MM.1S (cell line): Measurements from ENCODE around the gene POLD1.

ENCODE experiments used
- CTCF ChIP-seq: fragments of 300-600 bp; sonication (generic); IDR thresholded peaks from 2 replicates; pipeline ENCODE4 v1.5.1; 2016; ENCODE audit warnings: antibody characterized with exemption, low read length, mixed read lengths
- EZH2 ChIP-seq: fragments of 300-600 bp; sonication (generic); optimal IDR thresholded peaks from 2 replicates; pipeline ENCODE3; 2017; ENCODE audit warnings: low read depth, mild to moderate bottlenecking, antibody characterized with exemption, low read length, mixed read lengths
- EZH2phosphoT487 ChIP-seq: fragments of 300-600 bp; sonication (generic); IDR thresholded peaks from 2 replicates; pipeline ENCODE4 v1.6.1; 2018; ENCODE audit warnings: antibody characterized with exemption, low read length

DNA sequence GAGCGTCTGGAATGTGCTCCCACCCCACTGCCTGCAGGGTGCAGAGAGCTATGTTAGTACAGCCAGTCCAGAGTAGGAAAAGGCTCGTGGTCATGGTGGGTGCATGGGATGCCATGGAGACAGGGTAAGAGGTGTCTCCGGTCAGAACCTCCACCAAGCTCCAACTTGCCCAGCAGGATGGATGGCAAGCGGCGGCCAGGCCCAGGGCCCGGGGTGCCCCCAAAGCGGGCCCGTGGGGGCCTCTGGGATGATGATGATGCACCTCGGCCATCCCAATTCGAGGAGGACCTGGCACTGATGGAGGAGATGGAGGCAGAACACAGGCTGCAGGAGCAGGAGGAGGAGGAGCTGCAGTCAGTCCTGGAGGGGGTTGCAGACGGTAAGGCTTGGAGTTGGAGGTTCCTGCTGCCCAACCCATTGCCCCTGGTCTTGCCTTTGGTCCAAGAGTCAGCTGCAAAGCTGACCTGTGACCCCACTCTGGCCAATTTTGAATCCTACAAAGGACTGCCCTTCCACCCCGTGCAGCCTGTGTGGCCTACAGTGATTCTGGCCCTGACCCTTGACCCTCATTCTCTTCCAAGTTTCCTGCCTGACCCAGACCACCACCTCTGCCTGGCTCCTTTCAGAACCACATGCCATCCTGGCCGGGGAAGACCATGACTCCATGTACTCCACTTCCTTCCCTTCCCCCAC, 14.7 kb downstream of the POLD1 start:
- TF ChIP-seq CTCF (no peak), EZH2phosphoT487 (no peak), EZH2 (no peak)
